Suprapubic skin (tissue), 4 donors: ENCODE measurements around the gene CPB1.

ENCODE experiments used
- EP300 ChIP-seq: sonication (generic); formaldehyde crosslinking; IDR thresholded peaks from one replicate; pipeline ENCODE4 v1.6.1; 2017; ENCODE audit warnings: antibody characterized with exemption
- POLR2A ChIP-seq, 2 donors: fragments of 450-650 bp; IDR thresholded peaks; one replicate each; pipeline ENCODE4 v1.6.1; 2017; ENCODE audit warnings: antibody characterized with exemption in 2 of 2, mild to moderate bottlenecking in 2 of 2, moderate library complexity in 2 of 2
- POLR2AphosphoS5 ChIP-seq, 3 donors: sonication (generic); formaldehyde crosslinking; IDR thresholded peaks; one replicate each; pipeline ENCODE4 v1.6.1; 2017; ENCODE audit warnings: antibody characterized with exemption in 3 of 3
- TF ChIP-seq, protein P1 (sequence below), 2 donors: fragments of 200-600 bp in 1 of 2; fragments of 450-650 bp in 1 of 2; sonication (generic) in 1 of 2; IDR thresholded peaks; one replicate each; pipeline ENCODE4 v1.5.1; 2016 to 2019; ENCODE audit warnings: antibody characterized with exemption in 2 of 2, mild to moderate bottlenecking in 1 of 2, moderate library complexity in 1 of 2

DNA sequence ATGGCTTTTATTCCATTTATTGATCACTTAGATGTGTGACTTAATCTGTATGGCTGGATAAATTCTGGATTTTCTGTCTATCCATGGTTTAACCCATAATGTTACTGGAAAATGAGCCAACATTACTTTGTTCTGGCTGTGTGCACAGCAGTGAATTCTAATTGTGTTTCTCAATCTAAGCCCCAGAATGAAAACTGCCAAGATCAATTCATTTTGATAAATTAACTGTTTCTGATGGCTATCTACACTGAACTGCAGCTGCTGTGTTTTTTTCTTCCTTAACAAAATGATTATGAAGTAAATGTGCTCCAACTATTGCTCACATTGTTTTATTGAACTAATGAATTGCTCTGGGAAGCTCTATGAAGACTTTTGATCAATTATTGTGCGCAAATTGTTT is 35.7 kb upstream of the CPB1 start:
- TF ChIP-seq, protein P1, sequence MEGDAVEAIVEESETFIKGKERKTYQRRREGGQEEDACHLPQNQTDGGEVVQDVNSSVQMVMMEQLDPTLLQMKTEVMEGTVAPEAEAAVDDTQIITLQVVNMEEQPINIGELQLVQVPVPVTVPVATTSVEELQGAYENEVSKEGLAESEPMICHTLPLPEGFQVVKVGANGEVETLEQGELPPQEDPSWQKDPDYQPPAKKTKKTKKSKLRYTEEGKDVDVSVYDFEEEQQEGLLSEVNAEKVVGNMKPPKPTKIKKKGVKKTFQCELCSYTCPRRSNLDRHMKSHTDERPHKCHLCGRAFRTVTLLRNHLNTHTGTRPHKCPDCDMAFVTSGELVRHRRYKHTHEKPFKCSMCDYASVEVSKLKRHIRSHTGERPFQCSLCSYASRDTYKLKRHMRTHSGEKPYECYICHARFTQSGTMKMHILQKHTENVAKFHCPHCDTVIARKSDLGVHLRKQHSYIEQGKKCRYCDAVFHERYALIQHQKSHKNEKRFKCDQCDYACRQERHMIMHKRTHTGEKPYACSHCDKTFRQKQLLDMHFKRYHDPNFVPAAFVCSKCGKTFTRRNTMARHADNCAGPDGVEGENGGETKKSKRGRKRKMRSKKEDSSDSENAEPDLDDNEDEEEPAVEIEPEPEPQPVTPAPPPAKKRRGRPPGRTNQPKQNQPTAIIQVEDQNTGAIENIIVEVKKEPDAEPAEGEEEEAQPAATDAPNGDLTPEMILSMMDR (IDR thresholded peaks at IDR 0.05), result no peak
- TF ChIP-seq POLR2A (IDR thresholded peaks at IDR 0.05) (no peak), POLR2AphosphoS5 (IDR thresholded peaks at IDR 0.05) (no peak), EP300 (no peak)
